Measurements from ENCODE around the gene KLRK1. TPM values are rescaled to one million over a fixed set of nuclear protein-coding genes. Genes with fewer than 3 reads are reported as not detected.

Gene KLRK1
- total and polyA plus RNA-seq, 7 experiments from 2014 or later: 0.15 to 75.2 (median 4.1) TPM

- H3K36me3 ChIP-seq (ENCODE audit: control insufficient read depth in 2 of 3, insufficient read depth in 3 of 3, low read length in 3 of 3): peaks cover 0 to 6% (median 0%) of the 10 kb centered on the region in 3 experiments
- peaks cover 21 to 47% of the 10 kb centered on the region in 2 donors for H3K4me1 ChIP-seq (ENCODE audit: control insufficient read depth in 2 of 2, insufficient read depth in 2 of 2, low read length in 2 of 2)
- peak; percentile 86 for ATAC-seq
- H3K27me3 ChIP-seq (ENCODE audit: control insufficient read depth in 2 of 2, insufficient read depth in 2 of 2, low read length in 2 of 2): no peaks in the 10 kb centered on the region
- DNase-seq: peak; percentile 20 to 83 (median 77)
- peaks cover 0 to 32% (median 0%) of the 10 kb centered on the region in 5 donors for H3K27me3 Mint-ChIP-seq
- peaks cover 0 to 4% (median 3%) of the 10 kb centered on the region in 5 donors for H3K36me3 Mint-ChIP-seq
- ChIA-PET CTCF (interaction anchor here (2.2 kb wide), 1 partner anchor 197 kb away, joined by 9 read pairs; no protein-coding TSS in a partner anchor), POLR2A (interaction anchor here (0.6 to 1.6 kb wide), 4 partner anchors 152 to 915 kb away, joined by 3 to 7 read pairs (median 4); partner anchors contain the start of genes GABARAPL1 and MAGOHB)
- H3K4me3 Mint-ChIP-seq: no peak overlapping the region
- H3K9me3 Mint-ChIP-seq: peaks cover 0 to 3% (median 0%) of the 10 kb centered on the region in 11 donors
- H3K4me3 ChIP-seq (ENCODE audit: low read length): peak overlapping the region; percentile 81
- H3K27ac ChIP-seq (ENCODE audit: low read depth, low read length): peak overlapping the region; percentile 85
- no peaks in the 10 kb centered on the region for H3K9me3 ChIP-seq (ENCODE audit: control insufficient read depth in 2 of 3, low read length in 3 of 3)
- no peak overlapping the region for H3K27ac Mint-ChIP-seq
- H3K4me1 Mint-ChIP-seq: peaks cover 6 to 25% (median 13%) of the 10 kb centered on the region in 7 donors
- intact Hi-C loops (cut with micrococcal nuclease): loop anchor here (1.0 to 10.0 kb wide), 14 partner anchors 150 to 1902 kb away; partner anchors contain the start of genes GABARAPL1 (in 2 of the 2), MAGOHB (in 2 of the 2), SMIM10L1 (in 2 of the 2) and STYK1 (in 2 of the 2)
These were observed 24.8 kb downstream of the KLRK1 start for GRCh38 chr12:10364815-10365622.

GRCh38 chr12:10363914-10364814 lies 25.7 kb downstream of the KLRK1 start:
- H3K36me3 ChIP-seq (ENCODE audit: control insufficient read depth in 2 of 3, insufficient read depth in 3 of 3, low read length in 3 of 3): peaks cover 0 to 6% (median 0%) of the 10 kb centered on the region in 3 experiments
- DNase-seq (peak; percentile 17 to 56 (median 41)), ATAC-seq (peak; percentile 69)
- peak overlapping the region; percentile 81 for H3K4me3 ChIP-seq (ENCODE audit: low read length)
- H3K27me3 Mint-ChIP-seq: peaks cover 0 to 35% (median 0%) of the 10 kb centered on the region in 5 donors
- POLR2A ChIA-PET: interaction anchor here (0.6 to 1.6 kb wide), 3 partner anchors 151 to 415 kb away, joined by 3 to 7 read pairs (median 3); partner anchors contain the start of gene GABARAPL1
- H3K27ac Mint-ChIP-seq: no peak overlapping the region
- no peaks in the 10 kb centered on the region for H3K9me3 ChIP-seq (ENCODE audit: control insufficient read depth in 2 of 3, low read length in 3 of 3)
- no peaks in the 10 kb centered on the region for H3K27me3 ChIP-seq (ENCODE audit: control insufficient read depth in 2 of 2, insufficient read depth in 2 of 2, low read length in 2 of 2)
- H3K4me3 Mint-ChIP-seq: no peak overlapping the region
- CTCF ChIA-PET: interaction anchor here (0.7 kb wide), 1 partner anchor 1325 kb away, joined by 3 read pairs; no protein-coding TSS in a partner anchor
- H3K36me3 Mint-ChIP-seq: peaks cover 0 to 4% (median 3%) of the 10 kb centered on the region in 5 donors
- intact Hi-C loops (cut with micrococcal nuclease): loop anchor here (2.0 to 10.0 kb wide), 7 partner anchors 149 to 1903 kb away; partner anchors contain the start of genes GABARAPL1 (in 1 of the 2), LRP6 (in 1 of the 2), MAGOHB (in 1 of the 2) and SMIM10L1 (in 1 of the 2)
- peak overlapping the region; percentile 85 for H3K27ac ChIP-seq (ENCODE audit: low read depth, low read length)
- H3K4me1 Mint-ChIP-seq: peaks cover 6 to 26% (median 13%) of the 10 kb centered on the region in 7 donors
- peaks cover 21 to 40% of the 10 kb centered on the region in 2 donors for H3K4me1 ChIP-seq (ENCODE audit: control insufficient read depth in 2 of 2, insufficient read depth in 2 of 2, low read length in 2 of 2)
- peaks cover 0 to 3% (median 0%) of the 10 kb centered on the region in 11 donors for H3K9me3 Mint-ChIP-seq

GRCh38 chr12:10363658-10363913 lies 26.3 kb downstream of the KLRK1 start:
- H3K4me1 ChIP-seq (ENCODE audit: control insufficient read depth in 2 of 2, insufficient read depth in 2 of 2, low read length in 2 of 2): peaks cover 21 to 38% of the 10 kb centered on the region in 2 donors
- CTCF ChIA-PET: interaction anchor here (0.7 kb wide), 1 partner anchor 1326 kb away, joined by 3 read pairs; no protein-coding TSS in a partner anchor

GRCh38 chr12:10362828-10363657 lies 26.8 kb downstream of the KLRK1 start:
- Histone ChIP-seq H3K4me3 (ENCODE audit: low read length) (no peak overlapping the region), H3K27me3 (ENCODE audit: control insufficient read depth in 2 of 2, insufficient read depth in 2 of 2, low read length in 2 of 2) (no peaks in the 10 kb centered on the region), H3K9me3 (ENCODE audit: control insufficient read depth in 2 of 3, low read length in 3 of 3) (no peaks in the 10 kb centered on the region), H3K36me3 (ENCODE audit: control insufficient read depth in 2 of 3, insufficient read depth in 3 of 3, low read length in 3 of 3) (peaks cover 0 to 6% (median 0%) of the 10 kb centered on the region in 3 experiments), H3K27ac (ENCODE audit: low read depth, low read length) (no peak overlapping the region), H3K4me1 (ENCODE audit: control insufficient read depth in 2 of 2, insufficient read depth in 2 of 2, low read length in 2 of 2) (peaks cover 21 to 32% of the 10 kb centered on the region in 2 donors)
- ATAC-seq: no peak
- intact Hi-C loops (cut with micrococcal nuclease): loop anchor here (5.0 to 10.0 kb wide), 3 partner anchors 148 to 1184 kb away; partner anchors contain the start of genes GABARAPL1 (in 1 of the 2) and STYK1 (in 1 of the 2)
- ChIA-PET CTCF (no interaction called here), POLR2A (interaction anchor here (0.6 kb wide), 1 partner anchor 1168 kb away, joined by 5 read pairs; no protein-coding TSS in a partner anchor)
- Mint-ChIP-seq H3K9me3 (peaks cover 0 to 3% (median 0%) of the 10 kb centered on the region in 11 donors), H3K27me3 (peaks cover 0 to 31% (median 0%) of the 10 kb centered on the region in 5 donors), H3K4me3 (peak overlapping the region in 2 of 10 donors; percentile 22 to 54), H3K4me1 (peaks cover 7 to 22% (median 11%) of the 10 kb centered on the region in 7 donors), H3K36me3 (peaks cover 0 to 4% (median 2%) of the 10 kb centered on the region in 5 donors), H3K27ac (peak overlapping the region in 2 of 9 donors; percentile 44 to 56)
- no peak for DNase-seq

More at GRCh38 chr12:10363658-10363913, 26.3 kb downstream of the KLRK1 start:
- Histone ChIP-seq H3K9me3 (ENCODE audit: control insufficient read depth in 2 of 3, low read length in 3 of 3) (no peaks in the 10 kb centered on the region), H3K4me3 (ENCODE audit: low read length) (no peak overlapping the region), H3K27ac (ENCODE audit: low read depth, low read length) (peak overlapping the region; percentile 85), H3K36me3 (ENCODE audit: control insufficient read depth in 2 of 3, insufficient read depth in 3 of 3, low read length in 3 of 3) (peaks cover 0 to 6% (median 0%) of the 10 kb centered on the region in 3 experiments), H3K27me3 (ENCODE audit: control insufficient read depth in 2 of 2, insufficient read depth in 2 of 2, low read length in 2 of 2) (no peaks in the 10 kb centered on the region)
- POLR2A ChIA-PET: interaction anchor here (0.6 to 1.4 kb wide), 2 partner anchors 250 to 414 kb away, joined by 3 read pairs; no protein-coding TSS in a partner anchor
- Mint-ChIP-seq H3K9me3 (peaks cover 0 to 3% (median 0%) of the 10 kb centered on the region in 11 donors), H3K4me3 (no peak overlapping the region), H3K36me3 (peaks cover 0 to 5% (median 4%) of the 10 kb centered on the region in 5 donors), H3K27ac (no peak overlapping the region), H3K4me1 (peaks cover 7 to 27% (median 12%) of the 10 kb centered on the region in 7 donors), H3K27me3 (peaks cover 0 to 36% (median 0%) of the 10 kb centered on the region in 5 donors)
- intact Hi-C loops (cut with micrococcal nuclease): loop anchor here (5.0 to 10.0 kb wide), 3 partner anchors 149 to 1184 kb away; partner anchors contain the start of genes GABARAPL1 (in 1 of the 2) and STYK1 (in 1 of the 2)
- no peak for DNase-seq
- no peak for ATAC-seq

GRCh38 chr12:10362325-10362724 lies 27.5 kb downstream of the KLRK1 start:
- Histone ChIP-seq H3K36me3 (ENCODE audit: control insufficient read depth in 2 of 3, insufficient read depth in 3 of 3, low read length in 3 of 3) (peaks cover 0 to 2% (median 0%) of the 10 kb centered on the region in 3 experiments), H3K4me1 (ENCODE audit: control insufficient read depth in 2 of 2, insufficient read depth in 2 of 2, low read length in 2 of 2) (peaks cover 21 to 25% of the 10 kb centered on the region in 2 donors), H3K27me3 (ENCODE audit: control insufficient read depth in 2 of 2, insufficient read depth in 2 of 2, low read length in 2 of 2) (no peaks in the 10 kb centered on the region), H3K9me3 (ENCODE audit: control insufficient read depth in 2 of 3, low read length in 3 of 3) (no peaks in the 10 kb centered on the region), H3K4me3 (ENCODE audit: low read length) (no peak overlapping the region), H3K27ac (ENCODE audit: low read depth, low read length) (no peak overlapping the region)
- peaks cover 0 to 4% (median 2%) of the 10 kb centered on the region in 5 donors for H3K36me3 Mint-ChIP-seq
- peaks cover 5 to 22% (median 11%) of the 10 kb centered on the region in 7 donors for H3K4me1 Mint-ChIP-seq
- H3K27ac Mint-ChIP-seq: peak overlapping the region in 1 of 9 donors; percentile 29
- no peak for DNase-seq
- POLR2A ChIA-PET: no interaction called here
- intact Hi-C loops (cut with micrococcal nuclease): loop anchor here (5.0 to 10.0 kb wide), 3 partner anchors 148 to 1185 kb away; partner anchors contain the start of genes GABARAPL1 (in 1 of the 2) and STYK1 (in 1 of the 2)
- no peak for ATAC-seq
- CTCF ChIA-PET: no interaction called here
- H3K4me3 Mint-ChIP-seq: peak overlapping the region in 1 of 10 donors; percentile 22
- H3K9me3 Mint-ChIP-seq: peaks cover 0 to 3% (median 0%) of the 10 kb centered on the region in 11 donors
- H3K27me3 Mint-ChIP-seq: peaks cover 0 to 29% (median 0%) of the 10 kb centered on the region in 5 donors
